ENCODE data around the gene MACROH2A1. TPM values are rescaled to one million over a fixed set of nuclear protein-coding genes. Genes with fewer than 3 reads are reported as not detected.

The MACROH2A1 gene
- polyA plus RNA-seq, 2 of the 4 experiments (the other 2 are of a cell fraction), result 158 to 172 TPM

DNA sequence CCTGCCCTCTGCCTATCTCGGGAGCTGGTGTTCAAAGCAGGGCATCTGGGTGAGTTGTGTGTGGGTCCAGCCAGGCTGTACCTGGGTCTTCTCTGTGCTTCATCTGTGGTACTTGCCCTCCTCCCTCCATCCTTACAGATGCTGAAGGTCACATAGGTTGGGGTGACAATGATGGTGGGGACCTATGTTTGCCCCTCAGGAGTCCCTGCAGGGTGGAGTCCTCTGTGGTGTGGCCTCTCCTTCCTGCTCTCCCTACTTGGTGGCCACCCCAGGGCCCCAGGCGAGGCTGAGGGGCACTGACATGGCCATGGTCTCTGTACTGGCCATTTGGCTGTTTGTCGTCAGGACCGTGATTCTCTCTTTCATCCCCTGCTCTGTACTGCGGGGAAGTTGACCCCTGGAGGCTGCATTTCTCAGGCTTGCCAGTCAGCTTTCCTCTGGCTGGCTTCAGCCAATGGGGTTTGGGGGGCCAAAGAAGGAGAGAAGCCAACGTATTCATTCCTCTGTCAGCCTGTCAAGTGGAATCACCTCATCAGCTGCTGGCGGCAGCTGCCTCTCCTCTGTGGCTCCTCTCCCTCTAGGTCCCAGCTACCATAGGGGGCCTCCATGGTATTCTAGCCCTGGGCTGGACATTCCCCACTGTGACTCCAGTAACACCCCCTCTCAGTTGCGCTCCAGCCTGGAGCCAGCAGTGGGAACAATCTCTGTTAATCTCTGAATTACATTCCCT is 43.6 kb upstream of the MACROH2A1 start:
- no peaks in the 10 kb centered on the region for H3K9me3 ChIP-seq
- 73% methylated on average over 7 of the region's 8 CpGs for WGBS (ENCODE audit: missing lambda C conversion rate)
- no peaks in the 10 kb centered on the region for H3K4me1 ChIP-seq
- FAIRE-seq, result no peak
- ATAC-seq, result no peak
- no peak for TF ChIP-seq NR3C1 (IDR thresholded peaks at IDR 0.05)
- TF ChIP-seq EHMT2 (IDR thresholded peaks at IDR 0.05; ENCODE audit: low read depth), result no peak
- no peak for TF ChIP-seq POLR2AphosphoS2 (conservative IDR thresholded peaks at IDR 0.05; ENCODE audit: low read length)
- TF ChIP-seq CBX8 (IDR thresholded peaks at IDR 0.05), result no peak
- no peak overlapping the region for H3K4me3 ChIP-seq
- CTCF ChIA-PET, result interaction anchor here (2.2 to 6.1 kb wide), 3 partner anchors 15 to 23 kb away, joined by 12 to 31 read pairs (median 17); no protein-coding TSS in a partner anchor
- no peak overlapping the region for H3K27ac ChIP-seq
- POLR2A ChIA-PET, result no interaction called here
- no peak overlapping the region for H3K4me2 ChIP-seq
- no peak for DNase-seq (ENCODE audit: low read depth in 1 of 2, low spot score in 1 of 2)

DNA sequence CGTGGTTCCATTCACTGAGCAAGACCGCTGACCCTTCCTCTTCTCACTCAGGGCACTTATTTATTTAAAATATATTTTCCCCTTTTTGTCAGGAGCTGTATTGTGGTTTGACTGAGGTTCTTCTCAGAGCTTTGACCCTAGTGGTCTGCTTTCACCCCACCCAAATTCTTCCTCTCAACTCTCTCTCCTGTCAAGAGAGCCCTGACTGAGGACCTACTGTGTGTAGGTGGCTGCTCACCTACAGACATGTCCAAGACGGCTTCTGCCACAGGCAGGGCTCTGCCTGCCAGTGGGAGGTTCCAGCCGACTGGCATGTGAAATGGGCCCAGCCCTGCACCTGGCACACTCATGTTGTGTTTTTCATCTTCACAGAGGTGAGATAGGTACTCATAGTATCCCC is 42.9 kb upstream of the MACROH2A1 start:
- Histone ChIP-seq H3K27ac (no peak overlapping the region), H3K9me3 (no peaks in the 10 kb centered on the region), H3K4me2 (no peak overlapping the region), H3K4me1 (no peaks in the 10 kb centered on the region), H3K4me3 (no peak overlapping the region)
- POLR2A ChIA-PET, result no interaction called here
- 53% methylated on average over 4 of the region's 4 CpGs for WGBS (ENCODE audit: missing lambda C conversion rate)
- ATAC-seq, result no peak
- CTCF ChIA-PET, result interaction anchor here (1.3 to 6.1 kb wide), 5 partner anchors 13 to 24 kb away, joined by 4 to 31 read pairs (median 12); no protein-coding TSS in a partner anchor
- FAIRE-seq, result no peak
- TF ChIP-seq EHF (CRISPR knock-in tag; IDR thresholded peaks at IDR 0.05) (no peak), ZFP36 (IDR thresholded peaks at IDR 0.05; ENCODE audit: borderline replicate concordance, partially characterized antibody) (no peak), HOXB13 (CRISPR knock-in tag; IDR thresholded peaks at IDR 0.05; ENCODE audit: low read depth) (no peak), CTCF (IDR thresholded peaks at IDR 0.05) (no peak), HOXA7 (CRISPR knock-in tag; IDR thresholded peaks at IDR 0.05) (no peak), TFCP2L1 (CRISPR knock-in tag; IDR thresholded peaks at IDR 0.05) (no peak), MAFK (IDR thresholded peaks at IDR 0.05; ENCODE audit: partially characterized antibody) (no peak), NR3C1 (IDR thresholded peaks at IDR 0.05) (no peak), FOXS1 (CRISPR knock-in tag; IDR thresholded peaks at IDR 0.05) (no peak), POLR2A (IDR thresholded peaks at IDR 0.05; ENCODE audit: low read length) (no peak), NFE2L2 (conservative IDR thresholded peaks at IDR 0.05; ENCODE audit: low read length) (no peak), E2F6 (IDR thresholded peaks at IDR 0.05; ENCODE audit: borderline replicate concordance, low read depth) (no peak), JUN (IDR thresholded peaks at IDR 0.05) (no peak), REST (IDR thresholded peaks at IDR 0.05) (no peak), EHMT2 (IDR thresholded peaks at IDR 0.05; ENCODE audit: low read depth) (no peak), BHLHE40 (IDR thresholded peaks at IDR 0.05; ENCODE audit: low read depth, low read length) (no peak)
- TF ChIP-seq, protein P1, sequence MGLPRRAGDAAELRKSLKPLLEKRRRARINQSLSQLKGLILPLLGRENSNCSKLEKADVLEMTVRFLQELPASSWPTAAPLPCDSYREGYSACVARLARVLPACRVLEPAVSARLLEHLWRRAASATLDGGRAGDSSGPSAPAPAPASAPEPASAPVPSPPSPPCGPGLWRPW (IDR thresholded peaks at IDR 0.05), result no peak
- TF ChIP-seq, protein P2, sequence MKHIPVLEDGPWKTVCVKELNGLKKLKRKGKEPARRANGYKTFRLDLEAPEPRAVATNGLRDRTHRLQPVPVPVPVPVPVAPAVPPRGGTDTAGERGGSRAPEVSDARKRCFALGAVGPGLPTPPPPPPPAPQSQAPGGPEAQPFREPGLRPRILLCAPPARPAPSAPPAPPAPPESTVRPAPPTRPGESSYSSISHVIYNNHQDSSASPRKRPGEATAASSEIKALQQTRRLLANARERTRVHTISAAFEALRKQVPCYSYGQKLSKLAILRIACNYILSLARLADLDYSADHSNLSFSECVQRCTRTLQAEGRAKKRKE (CRISPR knock-in tag; IDR thresholded peaks at IDR 0.05; ENCODE audit: low read depth), result no peak
- no peak for DNase-seq (ENCODE audit: low read depth in 1 of 2, low spot score in 1 of 2)
